ENCODE measurements around the gene PTCH1.
A peak's percentile ranks its signal among the peaks of the same experiment; 100 is the strongest.

Gene PTCH1

DNA sequence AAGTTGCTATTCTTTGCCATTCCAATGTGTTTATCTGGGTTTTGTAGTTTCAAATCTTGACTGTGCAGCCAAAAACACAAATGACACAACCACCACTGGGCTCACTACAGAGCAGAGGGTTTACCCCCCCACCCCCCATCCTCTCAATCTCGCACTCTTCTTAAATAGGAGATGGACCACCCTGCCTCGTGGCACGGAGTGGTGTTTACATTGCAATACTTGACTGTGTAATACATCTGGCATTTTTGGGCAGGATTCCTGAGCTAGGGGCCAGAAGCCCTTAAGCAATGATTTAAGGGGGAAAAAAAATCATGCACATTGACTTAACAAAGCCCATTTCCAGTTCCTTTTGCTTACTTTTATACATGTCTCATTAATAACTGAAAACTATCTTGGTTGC is 19.0 kb downstream of the PTCH1 start:
- no peak for DNase-seq

DNA sequence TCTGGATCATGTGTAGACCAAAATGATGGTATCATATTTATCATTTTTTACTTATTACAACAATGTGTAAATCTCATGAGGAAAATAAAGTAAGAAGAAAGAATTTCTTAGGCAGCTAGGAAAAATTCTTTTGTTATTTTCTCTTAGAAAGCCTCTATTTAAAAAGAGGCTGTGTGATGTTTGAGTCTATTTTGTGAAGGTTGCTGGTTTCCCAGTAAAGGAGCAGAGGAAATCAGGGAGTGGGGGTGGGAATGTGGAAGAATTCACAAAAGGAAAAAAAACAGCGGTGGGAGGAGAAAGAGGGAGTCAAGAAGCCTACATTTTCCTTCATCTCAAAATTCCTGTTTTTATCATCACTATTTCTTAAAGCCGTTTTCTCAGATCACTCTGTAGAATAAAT is 20.1 kb downstream of the PTCH1 start:
- DNase-seq, result no peak

DNA sequence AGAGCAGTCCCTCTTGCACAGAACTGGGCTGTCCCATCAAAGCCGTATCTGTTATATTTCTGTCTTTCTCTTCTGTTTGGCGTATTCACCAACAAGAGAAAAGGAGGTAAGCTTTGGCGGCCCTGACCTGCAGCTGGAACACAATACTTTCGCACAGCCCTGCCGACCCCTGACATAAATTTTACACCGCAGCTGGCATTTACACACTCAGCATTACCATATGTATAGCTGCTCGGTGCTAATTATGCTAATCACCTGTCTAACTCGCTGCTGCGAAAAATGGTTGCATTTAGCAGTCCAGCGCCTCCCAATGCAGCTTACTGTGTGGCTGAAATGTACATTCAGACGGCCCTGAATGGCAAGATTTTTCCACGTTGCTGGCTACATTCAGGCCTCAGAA is 20.8 kb downstream of the PTCH1 start:
- no peak for DNase-seq

DNA sequence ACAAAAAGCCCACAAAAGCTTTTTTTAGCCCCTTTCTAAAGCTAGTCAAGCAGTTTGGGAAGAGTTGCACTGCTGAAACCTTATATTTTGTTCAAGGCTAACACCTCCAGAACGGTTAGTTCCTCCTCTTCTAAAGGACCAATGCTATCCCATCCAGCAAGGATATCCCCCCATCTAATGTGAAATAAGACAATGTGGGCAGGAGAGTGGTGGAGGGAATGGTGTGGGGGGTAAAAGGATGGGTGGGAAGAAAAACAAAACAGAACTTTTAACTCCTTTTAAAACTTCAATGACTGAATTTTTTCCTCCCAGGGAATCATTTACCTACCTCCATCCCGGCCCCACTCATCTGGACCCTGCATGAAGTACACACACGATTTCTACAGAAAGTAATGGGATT is 21.2 kb downstream of the PTCH1 start:
- no peak for DNase-seq

DNA sequence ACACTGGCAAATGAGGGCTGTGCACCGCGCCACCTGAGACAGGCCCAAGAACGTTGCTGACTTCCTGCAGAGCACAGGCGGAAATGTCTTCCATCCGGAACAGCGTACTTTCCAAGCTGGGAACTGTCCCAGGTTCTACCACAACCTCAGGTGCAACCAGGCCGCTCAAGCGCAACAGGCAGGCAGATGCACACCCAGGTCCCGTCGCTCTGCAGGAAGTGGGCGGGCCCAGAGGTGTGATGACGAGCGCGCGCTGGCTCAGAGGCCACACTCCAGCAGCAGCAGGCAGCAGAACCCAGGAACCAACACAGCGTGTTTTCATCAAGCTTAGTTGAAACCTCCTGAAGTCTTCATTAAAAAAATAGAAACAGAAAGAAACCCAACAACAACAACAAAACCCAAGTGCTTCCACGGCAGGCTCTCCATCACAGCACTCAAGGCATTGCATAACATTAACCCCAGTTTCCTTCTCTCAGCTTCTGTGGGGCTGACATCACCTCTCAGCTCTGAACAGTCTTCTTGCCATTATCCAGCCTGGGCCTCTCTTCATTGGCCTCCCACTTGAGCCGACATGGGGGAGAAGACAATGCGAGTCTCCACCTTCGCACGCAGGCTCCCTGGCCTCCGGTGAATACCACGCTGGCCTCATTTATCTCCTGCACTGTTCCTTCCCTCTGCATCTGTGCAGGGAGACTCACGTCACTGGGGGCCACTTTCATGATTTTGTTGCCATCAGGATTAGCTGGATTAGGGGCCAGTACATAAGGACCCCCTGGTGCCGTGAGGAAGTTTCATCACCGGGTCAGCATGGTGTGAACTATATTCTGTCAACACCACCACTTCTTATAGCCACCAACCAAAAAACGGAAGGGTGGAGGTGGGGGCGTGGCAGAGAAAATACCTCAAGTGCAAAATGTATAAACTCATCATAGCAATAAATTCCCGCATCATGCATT is 22.1 kb downstream of the PTCH1 start:
- peak; percentile 84 for DNase-seq

DNA sequence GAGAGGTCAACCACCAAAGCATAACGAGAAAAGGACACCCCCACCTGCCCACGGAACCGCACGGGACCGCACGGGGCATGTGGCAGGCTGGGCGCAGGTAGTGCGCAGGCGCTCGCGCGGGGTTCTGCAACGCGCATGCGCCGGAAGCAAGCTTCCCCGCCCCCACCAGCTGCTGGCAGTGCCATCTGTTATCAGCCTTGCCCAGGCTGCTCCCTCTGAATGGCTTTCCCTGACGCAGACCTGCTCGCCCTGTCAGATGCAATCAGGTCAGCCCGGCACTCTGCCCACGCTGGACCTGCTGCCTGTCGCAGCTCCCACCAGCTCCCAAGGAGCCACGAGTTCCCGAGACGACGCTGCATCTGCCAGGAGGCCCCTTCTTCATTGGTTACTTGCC is 22.8 kb downstream of the PTCH1 start:
- no peak for DNase-seq

DNA sequence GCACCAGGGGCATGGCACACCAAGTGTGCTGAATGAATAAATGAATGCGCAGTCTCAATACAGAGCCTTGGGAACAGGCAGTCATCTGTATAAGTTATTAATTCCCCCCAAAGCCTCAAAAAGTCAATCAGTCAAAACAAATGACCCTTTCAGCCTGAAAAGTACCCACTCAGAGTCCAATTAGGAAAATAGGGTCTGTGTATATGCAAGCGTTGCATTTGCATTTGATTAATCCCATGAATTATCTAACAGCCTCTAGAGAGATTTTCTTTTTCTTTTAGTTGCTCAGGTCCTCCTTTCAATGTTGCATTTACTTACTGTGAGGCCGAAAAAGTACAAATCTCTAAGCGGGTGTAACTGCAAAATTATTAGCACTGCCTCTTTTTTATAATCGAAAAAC is 23.4 kb downstream of the PTCH1 start:
- no peak for DNase-seq

DNA sequence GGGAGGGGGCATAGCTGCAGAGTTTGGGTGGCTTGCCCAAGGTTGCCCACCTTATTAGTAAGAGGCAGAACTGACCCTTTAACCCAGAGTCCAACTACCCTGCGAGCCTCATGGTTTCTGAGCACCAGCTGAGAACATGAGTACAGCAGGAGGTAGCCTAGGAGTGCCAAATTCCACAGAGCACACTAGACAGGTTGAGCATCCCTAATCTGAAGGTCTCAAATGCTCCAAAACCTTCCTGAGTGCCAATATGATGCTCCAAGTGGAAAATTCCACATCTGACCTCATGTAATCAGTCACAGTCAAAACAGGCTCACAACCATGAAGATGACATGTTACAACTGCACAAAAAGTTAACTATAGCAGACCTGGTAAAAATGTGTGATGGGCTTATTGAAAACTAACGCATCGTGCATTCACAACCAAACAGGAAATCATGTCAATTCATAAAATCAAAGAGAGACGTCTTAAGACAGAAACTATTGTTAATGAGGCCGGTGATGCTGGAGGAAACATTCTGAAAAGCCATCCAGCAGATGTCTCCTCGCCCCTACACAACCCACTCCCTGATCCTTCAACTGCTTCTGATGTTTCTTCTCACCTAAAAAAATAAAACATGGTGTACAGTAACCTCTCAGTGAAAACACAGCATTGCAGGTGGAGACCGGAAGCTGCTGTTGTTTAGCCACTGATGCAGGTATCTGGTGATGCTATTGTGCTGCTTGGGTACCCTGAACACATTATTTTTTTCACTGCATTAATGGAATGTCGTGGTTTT is 25.0 kb downstream of the PTCH1 start:
- DNase-seq, result no peak

DNA sequence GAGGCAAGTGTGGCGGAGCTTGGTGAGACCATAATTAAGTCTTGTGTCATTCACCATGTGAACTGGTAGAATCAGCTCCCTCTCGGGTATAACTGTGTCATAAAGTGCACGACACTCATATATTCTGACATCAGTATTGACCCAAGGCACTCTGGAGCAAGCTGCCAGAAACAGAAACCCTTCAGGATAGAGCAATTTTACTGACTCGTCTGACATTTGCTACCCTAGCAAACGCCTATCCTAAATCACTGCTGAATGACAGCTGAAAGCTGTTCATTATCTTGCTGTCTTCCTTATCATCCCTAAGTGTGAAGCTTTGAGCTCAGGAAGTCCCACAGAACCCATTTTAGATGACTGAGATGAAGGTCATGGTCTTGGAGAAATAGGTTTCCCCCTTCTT is 27.8 kb downstream of the PTCH1 start:
- DNase-seq, result no peak

DNA sequence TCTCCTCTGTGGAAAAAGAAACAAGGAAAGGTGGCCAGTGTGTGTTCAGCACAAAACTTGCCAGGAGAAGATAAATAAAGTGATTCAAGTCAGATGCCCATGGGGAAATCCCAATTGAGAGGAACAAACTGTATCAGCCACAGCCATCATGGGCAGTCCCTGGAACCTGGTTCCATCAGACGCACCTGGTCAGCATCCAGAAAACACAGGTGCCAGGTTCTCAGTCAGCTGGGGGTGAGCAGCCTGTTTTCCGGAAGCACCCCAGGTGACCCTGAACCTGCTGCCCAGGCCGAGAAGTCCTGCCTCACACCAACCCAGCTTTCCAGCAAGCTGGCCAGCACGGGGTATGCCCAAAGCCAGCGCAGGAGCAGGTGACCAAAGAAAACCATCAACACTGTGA is 30.5 kb downstream of the PTCH1 start:
- no peak for DNase-seq

DNA sequence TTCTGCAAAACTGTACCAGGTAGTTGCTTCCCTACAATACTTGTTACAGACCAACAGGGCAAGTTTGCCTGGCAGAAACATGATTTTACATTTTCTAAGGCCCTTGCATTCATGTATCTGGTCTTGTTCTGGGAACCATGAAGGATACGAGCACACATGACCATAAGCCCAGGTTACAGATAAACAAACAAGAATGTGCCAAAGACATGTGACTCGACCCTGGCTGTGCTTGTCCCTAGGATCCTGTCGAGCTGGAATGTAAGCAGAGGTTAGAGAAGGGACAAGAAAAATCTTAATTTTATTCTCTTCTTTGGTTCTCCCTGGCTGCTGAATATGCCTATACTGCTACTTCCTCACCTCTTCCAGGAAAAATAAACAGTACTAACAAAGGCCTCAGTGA is 32.5 kb downstream of the PTCH1 start:
- no peak for DNase-seq

DNA sequence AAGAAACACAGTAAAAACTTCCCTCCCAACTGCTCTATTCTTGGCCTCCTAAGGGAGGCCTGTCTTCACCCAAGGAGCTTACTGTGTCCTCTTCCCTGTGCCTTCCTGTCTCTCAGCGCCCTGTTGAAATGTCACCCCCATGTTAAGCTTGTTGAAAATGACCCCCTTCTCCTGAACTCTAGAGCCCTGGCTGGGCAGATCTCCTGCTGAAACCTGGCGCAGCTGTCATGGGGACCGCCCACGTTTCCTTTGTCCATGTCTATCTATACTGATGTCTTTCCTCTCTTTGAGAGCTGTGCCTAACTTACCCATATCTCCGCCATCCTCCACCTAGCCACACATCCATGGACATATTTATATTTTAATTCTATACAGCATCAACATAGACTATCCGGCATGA is 33.3 kb downstream of the PTCH1 start:
- DNase-seq, result no peak

DNA sequence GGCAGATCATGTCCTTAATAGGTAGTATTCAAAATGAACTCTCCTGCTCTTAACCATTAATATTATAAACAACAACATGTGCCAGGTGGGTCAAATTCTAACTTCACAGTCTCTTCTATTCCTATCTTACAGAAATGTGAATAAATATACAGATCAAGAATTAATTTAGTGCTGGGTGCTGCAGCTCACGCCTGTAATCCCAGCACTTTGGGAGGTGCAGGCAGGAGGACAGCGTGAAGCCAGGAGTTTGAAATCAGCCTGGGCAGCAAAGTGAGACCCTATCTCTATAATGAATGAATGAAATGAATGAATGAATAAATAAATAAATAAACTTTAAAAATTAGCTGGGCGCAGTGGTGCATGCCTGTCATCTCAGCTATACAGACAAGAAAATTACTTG is 34.1 kb downstream of the PTCH1 start:
- no peak for DNase-seq

DNA sequence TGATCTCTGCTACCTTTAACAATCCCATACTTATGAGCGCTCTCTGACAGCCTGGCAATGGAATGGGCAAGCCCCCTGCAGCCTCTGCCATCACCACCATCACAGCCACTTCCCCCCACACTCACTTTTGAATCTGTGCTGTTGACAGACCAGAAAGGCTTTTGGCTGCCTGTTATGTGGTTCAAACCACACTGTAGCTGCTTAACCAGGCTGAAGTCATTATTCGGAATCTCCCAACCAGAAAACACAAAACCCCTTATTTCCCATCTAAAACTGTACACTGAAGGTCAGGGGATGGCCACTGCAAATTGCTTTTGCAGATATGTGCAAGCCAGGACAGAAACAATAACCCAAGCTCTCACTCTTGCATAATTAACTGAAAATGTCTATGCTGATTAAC is 35.8 kb downstream of the PTCH1 start:
- no peak for DNase-seq

DNA sequence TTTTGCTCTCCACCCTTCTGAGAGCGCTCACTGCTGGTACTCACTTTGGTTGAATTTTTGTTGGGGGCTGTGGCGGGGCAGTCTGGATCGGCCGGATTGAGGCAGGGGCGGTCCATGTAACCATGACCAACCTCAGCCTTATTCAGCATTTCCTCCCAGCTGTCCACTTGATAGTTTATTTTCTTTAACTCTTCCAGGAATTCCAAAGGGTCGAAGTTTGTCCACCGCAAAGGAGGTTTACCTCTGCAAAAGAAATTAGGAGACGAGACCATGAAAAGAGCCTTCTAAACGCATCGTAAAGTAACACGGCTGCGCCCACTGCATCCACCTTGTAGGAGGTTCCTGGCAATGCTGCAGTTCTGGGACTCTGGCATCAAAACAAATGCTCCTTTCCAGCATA is 36.4 kb downstream of the PTCH1 start:
- DNase-seq, result no peak

DNA sequence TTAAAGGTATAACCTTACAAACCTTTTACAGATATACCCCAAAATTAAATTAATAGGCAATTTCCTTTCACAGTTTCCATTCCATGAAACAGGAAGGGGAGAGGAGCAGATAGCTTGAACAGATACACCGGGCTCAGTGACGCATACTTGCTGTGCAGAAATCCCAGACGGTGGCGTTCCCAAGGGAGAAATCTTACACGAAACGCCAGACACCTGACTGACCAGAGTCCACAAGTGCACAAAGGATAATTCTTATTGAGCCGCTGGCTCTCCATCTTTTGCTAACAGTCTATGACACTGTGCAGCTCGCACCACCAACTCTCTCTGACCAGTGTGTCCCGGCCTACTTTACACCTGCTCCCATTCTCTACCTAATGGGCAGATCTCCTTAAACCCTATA is 37.4 kb downstream of the PTCH1 start:
- DNase-seq, result no peak

DNA sequence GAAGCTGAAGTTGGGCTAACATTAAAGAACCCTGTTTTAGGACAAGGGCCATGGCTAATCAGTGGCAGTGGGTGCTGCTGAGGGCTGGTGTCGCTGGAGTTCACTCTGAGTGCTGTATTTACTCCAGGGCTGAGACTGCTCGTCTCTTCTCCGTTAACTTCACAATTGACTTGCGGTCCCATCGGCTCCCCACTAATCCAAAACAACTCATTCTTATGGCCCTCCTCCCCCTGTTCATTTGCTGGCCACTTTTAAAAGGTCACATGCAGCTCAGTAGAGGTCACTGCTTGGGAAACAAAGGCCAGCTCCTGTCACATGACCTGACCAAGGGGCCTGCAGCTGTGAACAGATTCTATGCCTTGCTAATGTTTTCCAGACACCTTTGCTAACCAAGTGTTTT is 38.4 kb downstream of the PTCH1 start:
- DNase-seq, result no peak

DNA sequence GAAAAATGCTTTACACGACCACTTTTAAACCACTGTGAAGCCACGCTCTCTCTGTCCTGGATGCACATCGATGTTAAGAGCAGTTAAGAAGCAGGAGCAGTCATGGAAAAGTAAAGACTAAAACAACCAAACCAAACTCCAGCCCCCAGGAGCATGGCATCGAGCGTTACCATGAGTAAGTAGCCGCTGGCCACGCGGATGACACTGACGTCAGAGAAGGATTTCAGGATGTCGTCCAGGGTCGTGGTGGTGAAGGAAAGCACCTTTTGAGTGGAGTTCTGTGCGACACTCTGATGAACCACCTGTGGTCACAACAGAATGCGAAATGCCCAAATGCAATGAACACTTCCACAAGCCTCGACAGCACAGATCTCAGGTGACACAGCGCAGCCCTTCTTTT is 38.9 kb downstream of the PTCH1 start:
- no peak for DNase-seq

DNA sequence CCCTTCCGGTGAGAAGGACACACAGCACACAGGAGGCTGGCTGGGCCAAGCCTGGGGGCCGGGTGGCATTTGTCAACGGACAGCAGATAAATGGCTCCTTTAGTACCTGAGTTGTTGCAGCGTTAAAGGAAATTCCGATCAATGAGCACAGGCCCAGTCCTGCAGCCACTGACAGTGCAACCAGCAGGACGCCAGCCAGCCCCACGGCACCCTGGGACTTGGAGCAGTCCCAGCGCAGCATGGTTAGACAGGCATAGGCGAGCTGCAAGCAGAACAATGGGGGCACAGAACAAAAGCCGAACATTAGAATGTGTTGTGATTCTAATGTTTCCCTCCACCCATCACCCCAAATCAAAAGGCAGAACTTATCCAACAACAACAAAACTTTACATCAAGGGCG is 39.3 kb downstream of the PTCH1 start:
- no peak for DNase-seq

DNA sequence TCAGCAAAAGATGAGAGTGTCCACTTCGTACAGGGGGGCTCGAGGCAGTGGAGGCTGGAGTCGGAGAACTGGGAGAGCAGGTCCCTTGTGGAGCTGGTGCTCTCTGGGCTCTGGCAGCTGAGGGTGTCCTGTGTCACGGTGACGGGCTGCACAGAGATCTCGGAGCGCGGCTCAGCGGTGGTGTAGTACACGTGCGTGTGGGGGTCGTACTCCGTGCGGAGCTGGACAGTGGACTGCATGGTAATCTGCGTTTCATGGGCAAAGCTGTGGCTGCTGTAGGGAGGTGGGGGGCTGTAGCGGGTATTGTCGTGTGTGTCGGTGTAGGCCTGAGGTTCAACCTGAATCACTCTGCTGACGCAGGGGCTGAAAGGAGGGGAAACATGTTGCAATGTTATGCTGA is 48.0 kb downstream of the PTCH1 start:
- DNase-seq, result no peak

DNA sequence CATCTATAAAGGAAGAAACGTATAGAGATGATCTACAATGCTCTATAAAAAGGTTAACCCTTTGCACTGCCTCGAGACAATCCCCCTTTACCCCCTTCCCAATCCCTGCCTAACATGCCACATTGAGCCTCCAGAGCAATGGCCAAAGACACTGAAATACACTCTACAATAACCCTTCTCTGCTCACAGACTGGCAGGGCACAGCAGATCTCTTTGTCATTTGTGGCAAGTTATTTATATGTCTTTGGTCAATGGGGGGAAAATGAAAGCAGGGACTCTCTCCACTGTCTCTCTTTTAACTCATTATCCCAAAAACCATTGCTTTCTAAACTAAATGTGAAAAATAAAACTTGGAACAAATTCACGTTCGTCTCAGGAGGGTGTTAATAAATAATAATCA is 51.7 kb downstream of the PTCH1 start:
- DNase-seq, result no peak

DNA sequence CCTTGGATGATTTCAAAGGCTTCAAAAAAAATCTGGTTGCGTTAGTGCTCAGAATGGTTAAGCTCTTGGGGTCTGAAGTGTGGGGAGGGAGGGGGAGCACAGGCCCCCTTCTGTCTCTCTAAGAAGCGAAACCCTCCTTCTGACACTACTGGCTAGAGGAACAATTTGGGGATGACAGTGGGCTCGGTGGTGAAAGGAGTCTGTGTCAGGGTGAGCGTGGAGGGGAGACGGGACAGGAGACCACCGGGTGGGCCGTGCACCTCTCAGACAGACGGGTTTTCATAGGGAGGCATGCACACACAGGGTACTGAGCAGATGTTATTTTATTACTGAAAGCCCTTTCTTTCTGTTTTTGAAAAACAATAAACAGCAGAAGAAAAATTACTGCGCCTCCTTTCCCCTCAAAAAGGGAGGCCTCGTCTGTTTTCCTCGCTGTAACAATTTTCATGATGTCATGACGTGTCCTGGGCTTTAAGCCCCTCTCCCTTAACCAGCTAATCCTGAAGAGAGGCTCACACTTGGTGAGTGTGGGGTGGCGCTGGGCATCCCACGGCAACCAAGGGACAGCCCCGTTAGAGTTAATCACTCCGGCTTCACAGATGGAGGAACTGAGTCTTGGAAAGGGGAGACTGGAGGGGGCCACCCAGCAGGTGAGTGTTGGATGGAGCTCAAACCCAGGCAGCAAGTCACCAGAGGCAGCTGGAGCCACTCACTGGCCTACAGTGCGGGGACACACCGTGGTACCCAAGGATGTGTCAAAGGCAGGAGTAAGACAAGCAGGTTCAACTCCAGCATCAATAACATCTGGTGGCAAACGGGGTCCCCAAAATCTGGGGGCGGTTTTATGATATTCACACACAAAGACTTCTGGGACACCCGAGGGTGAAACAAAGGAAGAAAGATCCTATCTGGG is 53.4 kb downstream of the PTCH1 start:
- no peak for DNase-seq
